IMR-90 (cell line): ENCODE measurements around the gene WDR5. TPM values are rescaled to one million over a fixed set of nuclear protein-coding genes. Genes with fewer than 3 reads are reported as not detected.
A peak's percentile ranks its signal among the peaks of the same experiment; 100 is the strongest.

Experiments used
- ATAC-seq: fragments of 200-7000 bp; cut with Tn5 transposase; 2 replicates; pipeline ENCODE4 v1.9.1; 2020; ENCODE audit warnings: low read depth, mild to moderate bottlenecking, moderate library complexity
- BruUV-seq: library from RNA; stranded (reverse); fragments of 400-500 nt; replicated peaks from 2 replicates; lab custom pipeline; 2021; lab: Mats Ljungman, UMichigan
- CTCF ChIA-PET: fragments of 300-600 bp; formaldehyde crosslinking; extraction: SDS; loops from one replicate; lab custom pipeline; 2021; ENCODE audit warnings: antibody characterized with exemption; lab: Yijun Ruan, JAX
- POLR2A ChIA-PET: fragments of 300-600 bp; sonication (Branson Sonifier 250); formaldehyde crosslinking; loops from one replicate; lab custom pipeline; 2022; ENCODE audit warnings: antibody characterized with exemption; ENCODE audit not compliant: unreplicated experiment; lab: Charles Lee
- DNase-seq: peaks from one replicate; pipeline ENCODE4 v3.0.0; 2013
- H2AFZ ChIP-seq: replicated peaks from 2 replicates; pipeline ENCODE3; 2013; ENCODE audit warnings: low read length, mild to moderate bottlenecking; ENCODE audit not compliant: poor library complexity
- H2AK5ac ChIP-seq: 2 replicates; pipeline ENCODE4 v1.6.1; 2013; ENCODE audit warnings: low read depth, low read length, inconsistent platforms
- H2AK9ac ChIP-seq: replicated peaks from 2 replicates; pipeline ENCODE3; 2013; ENCODE audit warnings: mild to moderate bottlenecking, low read depth, low read length, moderate library complexity; ENCODE audit not compliant: poor library complexity
- H2BK120ac ChIP-seq: 2 replicates; pipeline ENCODE4 v1.6.1; 2013; ENCODE audit warnings: low read depth, low read length, inconsistent platforms
- H2BK15ac ChIP-seq: 3 replicates; pipeline ENCODE4 v1.6.1; 2013; ENCODE audit warnings: low read depth, low read length, inconsistent platforms
- H2BK20ac ChIP-seq: 2 replicates; pipeline ENCODE4 v1.6.1; 2013; ENCODE audit warnings: low read depth, mild to moderate bottlenecking, inconsistent platforms, low read length, moderate library complexity
- H2BK5ac ChIP-seq: 2 replicates; pipeline ENCODE4 v1.6.1; 2013; ENCODE audit warnings: mild to moderate bottlenecking, low read depth, low read length, inconsistent platforms; ENCODE audit not compliant: poor library complexity, severe bottlenecking
- H3K14ac ChIP-seq: replicated peaks from 2 replicates; pipeline ENCODE4 v1.6.1; 2013; ENCODE audit warnings: low read depth, low read length, inconsistent platforms
- H3K18ac ChIP-seq: 2 replicates; pipeline ENCODE4 v1.6.1; 2013; ENCODE audit warnings: low read depth, low read length, control low read depth
- H3K23ac ChIP-seq: 2 replicates; pipeline ENCODE4 v1.6.1; 2013; ENCODE audit warnings: low read depth, low read length, inconsistent platforms
- H3K27ac ChIP-seq: 2 replicates; pipeline ENCODE4 v1.5.1; 2013; ENCODE audit warnings: mild to moderate bottlenecking, control low read depth, low read length; ENCODE audit not compliant: insufficient read depth
- H3K27me3 ChIP-seq: 2 replicates; pipeline ENCODE4 v1.6.1; 2013; ENCODE audit warnings: low read length; ENCODE audit not compliant: control insufficient read depth, insufficient read depth
- H3K36me3 ChIP-seq: 2 replicates; pipeline ENCODE4 v1.6.1; 2013; ENCODE audit warnings: low read length, mixed read lengths; ENCODE audit not compliant: control insufficient read depth, insufficient read depth
- H3K4ac ChIP-seq: 2 replicates; pipeline ENCODE4 v1.6.1; 2013; ENCODE audit warnings: low read depth, low read length, inconsistent platforms
- H3K4me1 ChIP-seq: 2 replicates; pipeline ENCODE4 v1.6.1; 2013; ENCODE audit warnings: low read length, mixed read lengths; ENCODE audit not compliant: control insufficient read depth, insufficient read depth
- H3K4me2 ChIP-seq: 2 replicates; pipeline ENCODE4 v1.6.1; 2013; ENCODE audit warnings: low read depth, mild to moderate bottlenecking, control low read depth, low read length, moderate library complexity
- H3K4me3 ChIP-seq: 2 replicates; pipeline ENCODE4 v1.5.1; 2013; ENCODE audit warnings: low read depth, mild to moderate bottlenecking, control low read depth, low read length, moderate library complexity; ENCODE audit not compliant: insufficient read depth
- H3K56ac ChIP-seq: 2 replicates; pipeline ENCODE4 v1.6.1; 2013; ENCODE audit warnings: low read length, inconsistent platforms; ENCODE audit not compliant: insufficient read depth; ENCODE audit errors: extremely low read depth
- H3K79me1 ChIP-seq, 2 experiments: 2 replicates each; pipeline ENCODE4 v1.6.1; 2013; ENCODE audit warnings: low read length in 2 of 2, inconsistent platforms in 1 of 2, low read depth in 1 of 2
- H3K9ac ChIP-seq: 2 replicates; pipeline ENCODE4 v1.6.1; 2013; ENCODE audit warnings: low read depth, low read length, control low read depth
- H3K9me1 ChIP-seq: 2 replicates; pipeline ENCODE4 v1.6.1; 2013; ENCODE audit warnings: low read length, inconsistent platforms; ENCODE audit not compliant: insufficient read depth
- H3K9me3 ChIP-seq: 2 replicates; pipeline ENCODE4 v1.6.1; 2013; ENCODE audit warnings: low read length; ENCODE audit not compliant: control insufficient read depth, insufficient read depth
- H4K20me1 ChIP-seq: 2 replicates; pipeline ENCODE4 v1.6.1; 2013; ENCODE audit warnings: low read length, inconsistent platforms; ENCODE audit not compliant: insufficient read depth
- H4K5ac ChIP-seq: 2 replicates; pipeline ENCODE4 v1.6.1; 2013; ENCODE audit warnings: mild to moderate bottlenecking, low read depth, low read length, control low read depth
- H4K8ac ChIP-seq, 2 experiments: 2 replicates each; pipeline ENCODE4 v1.6.1; 2013; ENCODE audit warnings: low read depth in 2 of 2, low read length in 2 of 2, control low read depth in 1 of 2, inconsistent platforms in 1 of 2
- H4K91ac ChIP-seq: 2 replicates; pipeline ENCODE4 v1.6.1; 2013; ENCODE audit warnings: low read depth, low read length, inconsistent platforms; ENCODE audit not compliant: insufficient read depth
- BHLHE40 ChIP-seq: fragments of 150-350 bp; IDR thresholded peaks from 2 replicates; pipeline ENCODE4 v1.6.1; 2016; ENCODE audit warnings: mild to moderate bottlenecking, low read depth, low read length
- CEBPB ChIP-seq: IDR thresholded peaks from 2 replicates; pipeline ENCODE4 v1.6.1; 2012; ENCODE audit warnings: low read depth, low read length, improper control_type of control experiment
- CHD1 ChIP-seq: IDR thresholded peaks from 2 replicates; pipeline ENCODE4 v1.6.1; 2012; ENCODE audit warnings: low read depth, low read length, improper control_type of control experiment
- FOS ChIP-seq: fragments of 150-350 bp; IDR thresholded peaks from 2 replicates; pipeline ENCODE4 v1.6.1; 2016; ENCODE audit warnings: low read depth, low read length
- MAFK ChIP-seq: IDR thresholded peaks from 2 replicates; pipeline ENCODE4 v1.6.1; 2012; ENCODE audit warnings: low read depth, low read length, improper control_type of control experiment
- MAZ ChIP-seq: IDR thresholded peaks from 2 replicates; pipeline ENCODE4 v1.6.1; 2012; ENCODE audit warnings: low read depth, mild to moderate bottlenecking, low read length, improper control_type of control experiment, moderate library complexity, borderline replicate concordance
- MXI1 ChIP-seq: IDR thresholded peaks from 2 replicates; pipeline ENCODE4 v1.6.1; 2012; ENCODE audit warnings: low read depth, mild to moderate bottlenecking, low read length, moderate library complexity, borderline replicate concordance
- NFE2L2 ChIP-seq: fragments of 150-350 bp; IDR thresholded peaks from 2 replicates; pipeline ENCODE4 v1.6.1; 2016; ENCODE audit warnings: low read depth, mild to moderate bottlenecking, low read length
- POLR2A ChIP-seq: IDR thresholded peaks from 2 replicates; pipeline ENCODE4 v1.6.1; 2012; ENCODE audit warnings: mild to moderate bottlenecking, low read depth, low read length
- RAD21 ChIP-seq: IDR thresholded peaks from 2 replicates; pipeline ENCODE4 v1.6.1; 2012; ENCODE audit warnings: low read length, improper control_type of control experiment
- RCOR1 ChIP-seq: IDR thresholded peaks from 2 replicates; pipeline ENCODE4 v1.6.1; 2012; ENCODE audit warnings: mild to moderate bottlenecking, low read length, improper control_type of control experiment; ENCODE audit not compliant: insufficient replicate concordance
- RFX5 ChIP-seq: IDR thresholded peaks from 2 replicates; pipeline ENCODE4 v1.8.0; 2012; ENCODE audit warnings: low read depth, mild to moderate bottlenecking, low read length, moderate library complexity
- SMC3 ChIP-seq: fragments of 150-350 bp; IDR thresholded peaks from 2 replicates; pipeline ENCODE4 v1.6.1; 2016; ENCODE audit warnings: low read depth, mild to moderate bottlenecking, antibody characterized with exemption, low read length, moderate library complexity
- WGBS, 2 experiments: methylation state at CpG; one replicate each; pipeline versions ENCODE4 v1.1.5 to v1.1.7; 2013; ENCODE audit warnings: missing lambda C conversion rate in 2 of 2; ENCODE audit not compliant: insufficient read length in 1 of 2; ENCODE audit errors: extremely low coverage in 2 of 2; 5-methylcytosine and 5-hydroxymethylcytosine counted together
- dilution Hi-C: fragments of 300-500 bp; cut with HindIII; formaldehyde crosslinking; loops from one replicate; pipeline ENCODE4 v1.14.3; 2018; ENCODE audit warnings: low sequenced_read_pairs; ENCODE audit not compliant: unreplicated experiment
- in situ Hi-C: fragments of 300-500 bp; cut with MboI; formaldehyde crosslinking; loops from 3 replicates; pipeline ENCODE4 v1.14.3; 2019; ENCODE audit warnings: low sequenced_read_pairs, inconsistent platforms, mixed read lengths
- intact Hi-C: fragments of 100-400 bp; cut with micrococcal nuclease; formaldehyde crosslinking; loops from 2 replicates; pipeline ENCODE4 v1.10.0; 2022
- polyA plus RNA-seq, 3 experiments: library from polyadenylated mRNA; depleted of rRNA; stranded (reverse); fragments of >200 nt; gene quantifications; 2 replicates each; pipeline ENCODE4 v1.2.3, GENCODE V29; 2012; ENCODE audit warnings: low replicate concordance in 1 of 3
- total RNA-seq: library from RNA; depleted of rRNA; stranded (reverse); fragments of >200 nt; gene quantifications from 2 replicates; pipeline ENCODE4 v1.2.3, GENCODE V29; 2012
- TF ChIP-seq, protein P1 (sequence below): conservative IDR thresholded peaks from 2 replicates; pipeline ENCODE4 v1.5.1; 2012; ENCODE audit warnings: mild to moderate bottlenecking, low read depth, low read length, improper control_type of control experiment
- TF ChIP-seq, protein P2 (sequence below): fragments of 150-350 bp; IDR thresholded peaks from 2 replicates; pipeline ENCODE4 v1.6.1; 2017; ENCODE audit warnings: mild to moderate bottlenecking, antibody characterized with exemption, low read length, low read depth
- TF ChIP-seq, protein P3 (sequence below): fragments of 150-350 bp; IDR thresholded peaks from 2 replicates; pipeline ENCODE4 v1.6.1; 2016; ENCODE audit warnings: low read depth, mild to moderate bottlenecking, low read length, moderate library complexity, borderline replicate concordance

The WDR5 gene
- total and polyA plus RNA-seq, 2 of the 4 experiments (the other 2 are of a cell fraction), result 18.3 to 26.6 TPM

DNA sequence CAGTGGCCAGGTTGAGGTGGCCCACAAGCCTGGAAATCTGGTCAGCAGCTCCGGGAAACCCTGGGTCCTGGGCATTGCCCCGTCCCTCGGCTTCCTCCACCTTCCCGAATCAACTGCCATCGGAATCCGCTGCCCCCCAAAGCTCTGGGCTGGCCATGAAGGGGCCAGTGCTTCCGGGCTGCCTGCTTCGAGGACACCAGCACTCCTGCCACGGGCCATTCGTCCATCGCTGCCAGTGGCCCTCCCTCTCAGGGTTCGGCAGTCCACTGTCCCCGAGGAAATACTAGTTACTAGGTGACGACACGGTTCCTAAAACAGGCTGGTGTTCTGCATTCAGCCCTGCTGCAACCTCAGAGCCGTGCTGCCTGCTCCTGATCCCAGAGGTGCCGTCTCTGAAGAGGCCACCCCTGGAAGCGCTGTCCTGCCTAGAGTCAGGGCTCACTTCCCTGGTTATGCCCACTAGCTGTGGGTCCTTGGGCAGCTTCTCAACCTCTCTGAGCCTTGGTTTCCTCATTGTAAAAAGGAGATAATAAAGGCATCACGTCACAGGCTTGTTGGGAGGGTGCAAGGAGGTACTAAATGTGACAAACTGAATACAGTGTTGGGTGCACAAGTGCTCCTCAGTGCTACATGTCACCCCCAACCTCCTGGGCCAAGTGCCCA, 3.5 kb upstream of the WDR5 start:
- Histone ChIP-seq H3K4me1 (peaks cover 11% of the 10 kb centered on the region), H3K9ac (no peak overlapping the region), H4K20me1 (peaks cover 6% of the 10 kb centered on the region), H3K9me3 (no peaks in the 10 kb centered on the region), H3K36me3 (no peaks in the 10 kb centered on the region), H2BK120ac (no peak overlapping the region), H3K18ac (no peak overlapping the region), H3K27me3 (peaks cover 7% of the 10 kb centered on the region), H3K9me1 (peaks cover 8% of the 10 kb centered on the region; the same call in 1 of the 2 replicates), H3K14ac (no peak overlapping the region), H4K91ac (no peak overlapping the region), H2BK5ac (no peak overlapping the region), H3K23ac (no peak overlapping the region), H2AK5ac (no peak overlapping the region), H3K79me1 (peaks cover 9 to 14% of the 10 kb centered on the region in 2 experiments; a peak in 3 of 4 replicates), H2AK9ac (peak overlapping the region; percentile 9), H2AFZ (no peak overlapping the region), H3K4ac (no peak overlapping the region), H3K56ac (no peak overlapping the region), H3K27ac (no peak overlapping the region), H4K5ac (no peak overlapping the region), H3K4me3 (no peak overlapping the region), H2BK20ac (no peak overlapping the region), H4K8ac (no peak overlapping the region), H3K4me2 (no peak overlapping the region), H2BK15ac (no peak overlapping the region)
- 88% methylated on average over 11 of the region's 19 CpGs; no CpG with 5 or more reads in 1 of the 2 experiments for WGBS, 2 experiments
- no peak for ATAC-seq
- no peak for TF ChIP-seq SMC3
- no peak for TF ChIP-seq CHD1
- no peak for TF ChIP-seq MXI1
- no peak for TF ChIP-seq CEBPB
- TF ChIP-seq RFX5, result no peak
- no peak for TF ChIP-seq RAD21
- TF ChIP-seq, protein P1, sequence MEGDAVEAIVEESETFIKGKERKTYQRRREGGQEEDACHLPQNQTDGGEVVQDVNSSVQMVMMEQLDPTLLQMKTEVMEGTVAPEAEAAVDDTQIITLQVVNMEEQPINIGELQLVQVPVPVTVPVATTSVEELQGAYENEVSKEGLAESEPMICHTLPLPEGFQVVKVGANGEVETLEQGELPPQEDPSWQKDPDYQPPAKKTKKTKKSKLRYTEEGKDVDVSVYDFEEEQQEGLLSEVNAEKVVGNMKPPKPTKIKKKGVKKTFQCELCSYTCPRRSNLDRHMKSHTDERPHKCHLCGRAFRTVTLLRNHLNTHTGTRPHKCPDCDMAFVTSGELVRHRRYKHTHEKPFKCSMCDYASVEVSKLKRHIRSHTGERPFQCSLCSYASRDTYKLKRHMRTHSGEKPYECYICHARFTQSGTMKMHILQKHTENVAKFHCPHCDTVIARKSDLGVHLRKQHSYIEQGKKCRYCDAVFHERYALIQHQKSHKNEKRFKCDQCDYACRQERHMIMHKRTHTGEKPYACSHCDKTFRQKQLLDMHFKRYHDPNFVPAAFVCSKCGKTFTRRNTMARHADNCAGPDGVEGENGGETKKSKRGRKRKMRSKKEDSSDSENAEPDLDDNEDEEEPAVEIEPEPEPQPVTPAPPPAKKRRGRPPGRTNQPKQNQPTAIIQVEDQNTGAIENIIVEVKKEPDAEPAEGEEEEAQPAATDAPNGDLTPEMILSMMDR, result no peak
- no peak for TF ChIP-seq POLR2A
- no peak for TF ChIP-seq MAZ
- no peak for TF ChIP-seq RCOR1
- TF ChIP-seq NFE2L2, result no peak
- TF ChIP-seq, protein P2, sequence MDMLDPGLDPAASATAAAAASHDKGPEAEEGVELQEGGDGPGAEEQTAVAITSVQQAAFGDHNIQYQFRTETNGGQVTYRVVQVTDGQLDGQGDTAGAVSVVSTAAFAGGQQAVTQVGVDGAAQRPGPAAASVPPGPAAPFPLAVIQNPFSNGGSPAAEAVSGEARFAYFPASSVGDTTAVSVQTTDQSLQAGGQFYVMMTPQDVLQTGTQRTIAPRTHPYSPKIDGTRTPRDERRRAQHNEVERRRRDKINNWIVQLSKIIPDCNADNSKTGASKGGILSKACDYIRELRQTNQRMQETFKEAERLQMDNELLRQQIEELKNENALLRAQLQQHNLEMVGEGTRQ, result no peak
- TF ChIP-seq, protein P3, sequence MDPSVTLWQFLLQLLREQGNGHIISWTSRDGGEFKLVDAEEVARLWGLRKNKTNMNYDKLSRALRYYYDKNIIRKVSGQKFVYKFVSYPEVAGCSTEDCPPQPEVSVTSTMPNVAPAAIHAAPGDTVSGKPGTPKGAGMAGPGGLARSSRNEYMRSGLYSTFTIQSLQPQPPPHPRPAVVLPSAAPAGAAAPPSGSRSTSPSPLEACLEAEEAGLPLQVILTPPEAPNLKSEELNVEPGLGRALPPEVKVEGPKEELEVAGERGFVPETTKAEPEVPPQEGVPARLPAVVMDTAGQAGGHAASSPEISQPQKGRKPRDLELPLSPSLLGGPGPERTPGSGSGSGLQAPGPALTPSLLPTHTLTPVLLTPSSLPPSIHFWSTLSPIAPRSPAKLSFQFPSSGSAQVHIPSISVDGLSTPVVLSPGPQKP, result no peak
- TF ChIP-seq BHLHE40, result no peak
- TF ChIP-seq MAFK, result no peak
- no peak for TF ChIP-seq FOS
- CTCF ChIA-PET, result no interaction called here
- POLR2A ChIA-PET, result no interaction called here
- no peak for DNase-seq
- in situ Hi-C loops, result loop anchor here (25.0 kb wide), 1 partner anchor 345 kb away; no protein-coding TSS in a partner anchor
- dilution Hi-C loops, result no loop called here
- BruUV-seq, result no TSS peak
- intact Hi-C loops, result no loop called here
